Measurements from ENCODE around the gene SLC8A1. TPM values are rescaled to one million over a fixed set of nuclear protein-coding genes. Genes with fewer than 3 reads are reported as not detected.

Gene SLC8A1
- total RNA-seq, 3 donors from 2014 or later, result 8.2 to 14.2 (median 12.2) TPM

GRCh38 chr2:40416486-40416885 lies 35.4 kb downstream of the SLC8A1 start:
- intact Hi-C loops (cut with DNase I; ENCODE audit: low total_unique reads), result no loop called here
- no peaks in the 10 kb centered on the region for H3K36me3 ChIP-seq
- DNase-seq (ENCODE audit: low spot score in 2 of 2), result no peak
- no peak overlapping the region for H3K27ac ChIP-seq
- TF ChIP-seq POLR2AphosphoS5 (IDR thresholded peaks at IDR 0.05) (no peak), POLR2A (IDR thresholded peaks at IDR 0.05) (no peak), CTCF (IDR thresholded peaks at IDR 0.05) (no peak)
- no peak overlapping the region for H3K4me3 ChIP-seq
- no peaks in the 10 kb centered on the region for H3K4me1 ChIP-seq
- H3K9me3 ChIP-seq, result no peaks in the 10 kb centered on the region
- no peaks in the 10 kb centered on the region for H3K27me3 ChIP-seq

GRCh38 chr2:40415391-40415790 lies 36.5 kb downstream of the SLC8A1 start:
- TF ChIP-seq POLR2AphosphoS5 (IDR thresholded peaks at IDR 0.05), result no peak
- no peak for TF ChIP-seq POLR2A (IDR thresholded peaks at IDR 0.05)
- no peak for TF ChIP-seq CTCF (IDR thresholded peaks at IDR 0.05)
- no peaks in the 10 kb centered on the region for H3K27me3 ChIP-seq
- H3K27ac ChIP-seq, result no peak overlapping the region
- intact Hi-C loops (cut with DNase I; ENCODE audit: low total_unique reads), result no loop called here
- DNase-seq (ENCODE audit: low spot score in 2 of 2), result no peak
- no peaks in the 10 kb centered on the region for H3K9me3 ChIP-seq
- no peak overlapping the region for H3K4me3 ChIP-seq
- no peaks in the 10 kb centered on the region for H3K36me3 ChIP-seq
- no peaks in the 10 kb centered on the region for H3K4me1 ChIP-seq

- no peak overlapping the region for H3K27ac ChIP-seq
- no peaks in the 10 kb centered on the region for H3K27me3 ChIP-seq
- no peak for TF ChIP-seq POLR2A (IDR thresholded peaks at IDR 0.05)
- no peak for TF ChIP-seq CTCF (IDR thresholded peaks at IDR 0.05)
- no peak for TF ChIP-seq POLR2AphosphoS5 (IDR thresholded peaks at IDR 0.05)
- no peaks in the 10 kb centered on the region for H3K9me3 ChIP-seq
- H3K4me1 ChIP-seq, result no peaks in the 10 kb centered on the region
- no peak overlapping the region for H3K4me3 ChIP-seq
- DNase-seq (ENCODE audit: low spot score in 2 of 2), result no peak
- H3K36me3 ChIP-seq, result no peaks in the 10 kb centered on the region
- intact Hi-C loops (cut with DNase I; ENCODE audit: low total_unique reads), result no loop called here
These were observed 39.4 kb downstream of the SLC8A1 start for GRCh38 chr2:40412456-40412855.

GRCh38 chr2:40410695-40411094 lies 41.2 kb downstream of the SLC8A1 start:
- TF ChIP-seq POLR2AphosphoS5 (IDR thresholded peaks at IDR 0.05), result no peak
- TF ChIP-seq POLR2A (IDR thresholded peaks at IDR 0.05), result no peak
- TF ChIP-seq CTCF (IDR thresholded peaks at IDR 0.05), result no peak
- Histone ChIP-seq H3K4me1 (no peaks in the 10 kb centered on the region), H3K4me3 (no peak overlapping the region), H3K9me3 (no peaks in the 10 kb centered on the region), H3K27ac (no peak overlapping the region), H3K27me3 (no peaks in the 10 kb centered on the region), H3K36me3 (no peaks in the 10 kb centered on the region)
- DNase-seq (ENCODE audit: low spot score in 2 of 2), result no peak
- intact Hi-C loops (cut with DNase I; ENCODE audit: low total_unique reads), result no loop called here

- Histone ChIP-seq H3K36me3 (no peaks in the 10 kb centered on the region), H3K27me3 (no peaks in the 10 kb centered on the region), H3K27ac (no peak overlapping the region), H3K4me3 (no peak overlapping the region), H3K4me1 (no peaks in the 10 kb centered on the region), H3K9me3 (no peaks in the 10 kb centered on the region)
- no peak for DNase-seq (ENCODE audit: low spot score in 2 of 2)
- TF ChIP-seq POLR2A (IDR thresholded peaks at IDR 0.05) (no peak), POLR2AphosphoS5 (IDR thresholded peaks at IDR 0.05) (no peak), CTCF (IDR thresholded peaks at IDR 0.05) (no peak)
- intact Hi-C loops (cut with DNase I; ENCODE audit: low total_unique reads), result no loop called here
These were observed 42.2 kb downstream of the SLC8A1 start for GRCh38 chr2:40409734-40410133.

Measured in breast epithelium (tissue), 4 donors.